Measurements from ENCODE around the gene EMP1. TPM values are rescaled to one million over a fixed set of nuclear protein-coding genes. Genes with fewer than 3 reads are reported as not detected.

The EMP1 gene
- total RNA-seq, 4 donors from 2014 or later, result 231 to 489 (median 258) TPM

GRCh38 chr12:13195250-13195649 lies 1.3 kb upstream of the EMP1 start:
- Histone ChIP-seq H3K4me3 (no peak overlapping the region), H3K9me3 (no peaks in the 10 kb centered on the region), H3K27me3 (no peaks in the 10 kb centered on the region), H3K4me1 (peaks cover 0 to 59% (median 30%) of the 10 kb centered on the region in 4 donors), H3K27ac (peak overlapping the region in 3 of 4 donors; percentile 92 to 98 (median 96)), H3K36me3 (no peaks in the 10 kb centered on the region)
- no peak for DNase-seq (ENCODE audit: low spot score in 2 of 2)
- WGBS, 2 donors, result 46 to 56% methylated on average over 4 of the region's 4 CpGs
- TF ChIP-seq POLR2A (IDR thresholded peaks at IDR 0.05) (no peak), CTCF (IDR thresholded peaks at IDR 0.05) (no peak), EP300 (IDR thresholded peaks at IDR 0.05) (no peak)

- no peak for DNase-seq (ENCODE audit: low spot score in 2 of 2)
- H3K9me3 ChIP-seq, result no peaks in the 10 kb centered on the region
- 0 to 8% methylated on average over 1 of the region's 1 CpG for WGBS, 2 donors
- H3K27ac ChIP-seq, result peak overlapping the region; percentile 78 to 98 (median 94)
- H3K4me1 ChIP-seq, result peaks cover 0 to 64% (median 30%) of the 10 kb centered on the region in 4 donors
- H3K36me3 ChIP-seq, result no peaks in the 10 kb centered on the region
- no peaks in the 10 kb centered on the region for H3K27me3 ChIP-seq
- TF ChIP-seq POLR2A (IDR thresholded peaks at IDR 0.05) (no peak), CTCF (IDR thresholded peaks at IDR 0.05) (no peak), EP300 (IDR thresholded peaks at IDR 0.05) (no peak)
- H3K4me3 ChIP-seq, result peak overlapping the region in 1 of 4 donors; percentile 65
Measured at GRCh38 chr12:13195785-13196129, 769 bp upstream of the EMP1 start.

GRCh38 chr12:13197032-13197431 lies 506 bp downstream of the EMP1 start:
- Histone ChIP-seq H3K4me3 (peak overlapping the region; percentile 43 to 65 (median 50)), H3K27me3 (no peaks in the 10 kb centered on the region), H3K27ac (peak overlapping the region; percentile 78 to 98 (median 94)), H3K36me3 (no peaks in the 10 kb centered on the region), H3K9me3 (no peaks in the 10 kb centered on the region), H3K4me1 (peaks cover 0 to 77% (median 35%) of the 10 kb centered on the region in 4 donors)
- no peak for TF ChIP-seq CTCF (IDR thresholded peaks at IDR 0.05)
- TF ChIP-seq EP300 (IDR thresholded peaks at IDR 0.05), result no peak
- no peak for TF ChIP-seq POLR2A (IDR thresholded peaks at IDR 0.05)
- 25 to 26% methylated on average over 7 of the region's 7 CpGs for WGBS, 2 donors
- DNase-seq (ENCODE audit: low spot score in 2 of 2), result no peak

GRCh38 chr12:13197526-13198143 lies 1.1 kb downstream of the EMP1 start:
- no peaks in the 10 kb centered on the region for H3K9me3 ChIP-seq
- peak; percentile 48 to 67 for DNase-seq (ENCODE audit: low spot score in 2 of 2)
- no peaks in the 10 kb centered on the region for H3K36me3 ChIP-seq
- H3K27ac ChIP-seq, result peak overlapping the region; percentile 78 to 98 (median 94)
- H3K27me3 ChIP-seq, result no peaks in the 10 kb centered on the region
- H3K4me3 ChIP-seq, result peak overlapping the region; percentile 43 to 65 (median 50)
- 17 to 23% methylated on average over 9 of the region's 9 CpGs for whole genome bisulfite sequencing, 2 donors
- TF ChIP-seq EP300 (IDR thresholded peaks at IDR 0.05) (peak in 1 of 2 donors; percentile 50), POLR2A (IDR thresholded peaks at IDR 0.05) (no peak)
- H3K4me1 ChIP-seq, result peaks cover 0 to 82% (median 39%) of the 10 kb centered on the region in 4 donors

- Histone ChIP-seq H3K9me3 (no peaks in the 10 kb centered on the region), H3K4me1 (peaks cover 0 to 82% (median 43%) of the 10 kb centered on the region in 4 donors), H3K27ac (peak overlapping the region; percentile 78 to 98 (median 94)), H3K27me3 (no peaks in the 10 kb centered on the region), H3K36me3 (no peaks in the 10 kb centered on the region), H3K4me3 (peak overlapping the region; percentile 43 to 65 (median 50))
- no peak for DNase-seq (ENCODE audit: low spot score in 2 of 2)
- TF ChIP-seq POLR2A (IDR thresholded peaks at IDR 0.05) (no peak), EP300 (IDR thresholded peaks at IDR 0.05) (no peak), CTCF (IDR thresholded peaks at IDR 0.05) (no peak)
- WGBS, 2 donors, result 13 to 15% methylated on average over 4 of the region's 4 CpGs
Measured at GRCh38 chr12:13198241-13198640, 1.7 kb downstream of the EMP1 start.

Data from tibial nerve (tissue), 4 donors.